Measurements from ENCODE around the gene AFAP1.
A peak's percentile ranks its signal among the peaks of the same experiment; 100 is the strongest.

AFAP1 gene

GRCh38 chr4:7860600-7861163, 79.0 kb downstream of the AFAP1 start:
- Histone ChIP-seq H3K36me3 (ENCODE audit: control insufficient read depth, insufficient read depth, low read length) (no peaks in the 10 kb centered on the region), H3K4me3 (ENCODE audit: low read length) (no peak overlapping the region), H3K9ac (ENCODE audit: low read length) (no peak overlapping the region), H3K27me3 (ENCODE audit: control insufficient read depth, insufficient read depth, low read length) (no peaks in the 10 kb centered on the region), H3K27ac (ENCODE audit: low read depth, low read length) (no peak overlapping the region), H3K4me1 (ENCODE audit: control insufficient read depth, insufficient read depth, low read length) (peaks cover 31% of the 10 kb centered on the region)

DNA sequence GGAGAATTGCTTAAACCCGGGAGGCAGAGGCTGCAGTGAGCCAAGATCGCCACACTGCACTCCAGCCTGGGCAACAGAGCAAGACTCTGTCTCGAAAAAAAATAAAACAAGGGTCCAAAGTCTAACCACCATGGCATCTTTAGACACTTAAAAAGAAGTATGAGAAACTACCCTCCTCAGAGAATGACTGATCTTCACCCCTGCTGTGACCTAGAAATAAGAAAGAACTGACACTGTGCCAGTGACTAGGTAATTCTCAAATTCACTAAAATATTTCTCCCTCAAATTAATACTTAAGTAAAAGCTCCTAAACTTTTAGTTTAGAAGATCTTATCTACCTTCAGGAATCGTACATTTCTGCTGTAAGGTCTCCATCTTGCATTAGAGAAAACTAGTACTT, 80.3 kb downstream of the AFAP1 start:
- H3K27ac ChIP-seq (ENCODE audit: low read depth, low read length), result no peak overlapping the region
- no peaks in the 10 kb centered on the region for H3K27me3 ChIP-seq (ENCODE audit: control insufficient read depth, insufficient read depth, low read length)
- no peak overlapping the region for H3K9ac ChIP-seq (ENCODE audit: low read length)
- no peak overlapping the region for H3K4me3 ChIP-seq (ENCODE audit: low read length)
- H3K36me3 ChIP-seq (ENCODE audit: control insufficient read depth, insufficient read depth, low read length), result peaks cover 8% of the 10 kb centered on the region
- H3K4me1 ChIP-seq (ENCODE audit: control insufficient read depth, insufficient read depth, low read length), result peaks cover 31% of the 10 kb centered on the region

DNA sequence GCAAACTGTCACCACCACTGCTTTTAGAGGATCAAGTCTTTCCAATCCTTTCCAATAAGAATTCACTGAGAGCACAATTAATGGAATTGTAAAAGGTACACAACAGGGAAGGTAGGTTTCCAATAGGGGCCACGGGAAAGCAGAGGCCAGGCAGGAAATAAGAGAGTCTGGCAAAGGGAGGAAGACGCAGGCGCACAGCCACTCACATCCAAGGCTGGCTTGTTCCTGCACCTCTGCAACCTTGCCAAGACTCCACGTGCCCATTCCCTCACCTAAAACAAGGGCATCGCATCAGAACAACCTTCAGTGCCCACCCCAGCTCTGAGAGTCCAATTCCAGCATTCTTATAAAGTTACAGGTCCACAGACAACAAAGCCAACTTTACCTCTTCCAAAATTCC, 81.2 kb downstream of the AFAP1 start:
- peaks cover 31% of the 10 kb centered on the region for H3K4me1 ChIP-seq (ENCODE audit: control insufficient read depth, insufficient read depth, low read length)
- H3K4me3 ChIP-seq (ENCODE audit: low read length), result no peak overlapping the region
- H3K36me3 ChIP-seq (ENCODE audit: control insufficient read depth, insufficient read depth, low read length), result peaks cover 8% of the 10 kb centered on the region
- H3K27me3 ChIP-seq (ENCODE audit: control insufficient read depth, insufficient read depth, low read length), result no peaks in the 10 kb centered on the region
- H3K27ac ChIP-seq (ENCODE audit: low read depth, low read length), result no peak overlapping the region
- H3K9ac ChIP-seq (ENCODE audit: low read length), result no peak overlapping the region

DNA sequence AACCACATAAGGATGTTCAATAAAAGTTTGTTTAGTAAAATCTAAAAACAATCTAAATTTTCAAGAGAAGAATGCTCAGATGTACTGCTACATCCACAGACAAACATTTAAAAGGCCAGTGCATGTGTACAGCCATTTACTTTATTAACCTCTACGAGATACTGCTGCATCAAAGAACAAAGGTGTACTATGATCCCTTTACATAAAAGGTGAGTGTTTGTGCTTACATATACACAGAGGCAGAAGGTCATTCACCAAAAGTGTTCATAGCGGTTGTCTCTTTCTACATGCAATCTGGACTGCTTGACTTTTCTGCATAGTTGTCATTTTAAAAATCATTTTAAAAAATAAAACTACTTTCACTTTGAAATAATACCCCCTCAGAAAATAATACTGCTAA, 81.7 kb downstream of the AFAP1 start:
- peak overlapping the region; percentile 5 for H3K27ac ChIP-seq (ENCODE audit: low read depth, low read length)
- H3K9ac ChIP-seq (ENCODE audit: low read length), result no peak overlapping the region
- peaks cover 8% of the 10 kb centered on the region for H3K36me3 ChIP-seq (ENCODE audit: control insufficient read depth, insufficient read depth, low read length)
- H3K4me1 ChIP-seq (ENCODE audit: control insufficient read depth, insufficient read depth, low read length), result peaks cover 31% of the 10 kb centered on the region
- no peaks in the 10 kb centered on the region for H3K27me3 ChIP-seq (ENCODE audit: control insufficient read depth, insufficient read depth, low read length)
- no peak overlapping the region for H3K4me3 ChIP-seq (ENCODE audit: low read length)

DNA sequence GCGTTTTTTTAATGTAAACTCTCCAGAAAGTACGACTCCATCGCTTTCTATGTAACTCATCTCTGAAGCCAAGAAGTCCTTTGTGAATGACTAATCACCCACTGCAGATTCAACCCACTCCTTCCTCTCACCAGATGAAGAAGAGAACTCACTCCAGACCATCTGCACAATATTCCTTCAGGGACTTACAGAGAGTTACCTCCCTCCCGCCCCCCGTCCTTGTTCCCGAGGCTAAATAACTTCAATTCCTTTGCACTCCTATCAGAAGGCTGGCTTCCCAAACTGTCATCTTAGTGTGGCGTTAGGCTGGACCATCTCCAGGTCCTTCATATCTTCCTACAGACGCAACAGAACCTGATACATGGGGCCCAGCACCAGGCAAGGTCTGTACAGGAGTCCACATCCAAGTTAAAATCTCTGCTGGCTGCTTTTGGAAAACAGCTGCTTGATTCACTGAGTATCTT, 82.4 kb downstream of the AFAP1 start:
- H3K9ac ChIP-seq (ENCODE audit: low read length), result no peak overlapping the region
- H3K36me3 ChIP-seq (ENCODE audit: control insufficient read depth, insufficient read depth, low read length), result peaks cover 8% of the 10 kb centered on the region
- H3K27me3 ChIP-seq (ENCODE audit: control insufficient read depth, insufficient read depth, low read length), result no peaks in the 10 kb centered on the region
- H3K4me1 ChIP-seq (ENCODE audit: control insufficient read depth, insufficient read depth, low read length), result peaks cover 35% of the 10 kb centered on the region
- no peak overlapping the region for H3K4me3 ChIP-seq (ENCODE audit: low read length)
- H3K27ac ChIP-seq (ENCODE audit: low read depth, low read length), result peak overlapping the region; percentile 57

DNA sequence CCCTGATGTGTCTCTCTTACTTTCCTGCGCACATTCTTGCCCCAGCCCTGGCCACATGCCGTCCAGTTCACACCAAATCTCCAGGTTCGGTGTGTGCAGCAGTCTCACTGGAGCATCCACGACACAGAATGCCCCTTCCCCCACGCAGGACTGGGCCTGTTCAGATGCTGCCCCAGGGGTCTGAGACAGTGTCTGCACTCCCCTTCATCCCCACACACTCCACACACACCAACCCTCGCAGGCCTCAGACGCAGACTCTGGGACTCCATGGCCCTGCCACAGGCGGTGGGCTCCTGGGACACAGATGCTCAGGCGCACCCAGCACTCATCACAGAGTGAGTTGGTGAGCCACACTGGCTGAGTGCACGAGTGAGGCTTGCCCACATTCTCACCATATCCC, 83.9 kb downstream of the AFAP1 start:
- Histone ChIP-seq H3K27me3 (ENCODE audit: control insufficient read depth, insufficient read depth, low read length) (no peaks in the 10 kb centered on the region), H3K9ac (ENCODE audit: low read length) (no peak overlapping the region), H3K4me1 (ENCODE audit: control insufficient read depth, insufficient read depth, low read length) (peaks cover 28% of the 10 kb centered on the region), H3K27ac (ENCODE audit: low read depth, low read length) (peak overlapping the region; percentile 2), H3K4me3 (ENCODE audit: low read length) (no peak overlapping the region), H3K36me3 (ENCODE audit: control insufficient read depth, insufficient read depth, low read length) (peaks cover 12% of the 10 kb centered on the region)

DNA sequence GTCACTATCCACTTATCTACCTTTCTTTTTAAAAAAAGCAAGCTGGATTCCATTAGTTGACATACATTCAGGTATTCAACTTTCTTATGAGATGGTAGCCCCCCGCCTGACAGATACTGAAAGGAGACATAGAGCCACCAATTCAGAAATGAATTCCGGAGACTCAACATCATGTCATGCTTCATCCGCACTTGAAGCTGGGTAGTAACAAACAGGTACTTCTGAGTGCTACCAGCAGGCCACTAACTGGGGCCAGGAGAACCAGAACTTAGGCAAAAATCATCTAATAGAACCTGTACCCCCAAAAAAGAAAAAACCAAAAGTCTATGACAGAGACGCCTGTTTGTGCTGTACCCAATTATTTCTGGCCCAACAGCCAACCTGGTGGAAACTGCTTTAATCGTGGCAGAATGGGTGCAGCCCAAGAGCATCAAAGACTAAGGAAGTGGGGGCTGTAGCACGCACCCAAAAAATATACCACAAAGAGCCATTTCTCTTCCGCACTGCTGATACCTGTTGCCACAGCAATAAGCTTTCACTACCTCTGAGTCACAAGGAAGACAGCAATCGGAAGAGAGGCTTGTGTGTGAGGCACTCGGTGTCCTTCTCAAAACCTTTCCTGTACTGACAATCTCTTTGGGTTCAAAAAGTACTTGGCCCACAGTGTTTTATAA, 84.8 kb downstream of the AFAP1 start:
- Histone ChIP-seq H3K4me1 (ENCODE audit: control insufficient read depth, insufficient read depth, low read length) (peaks cover 25% of the 10 kb centered on the region), H3K27ac (ENCODE audit: low read depth, low read length) (no peak overlapping the region), H3K9ac (ENCODE audit: low read length) (no peak overlapping the region), H3K4me3 (ENCODE audit: low read length) (no peak overlapping the region), H3K36me3 (ENCODE audit: control insufficient read depth, insufficient read depth, low read length) (peaks cover 12% of the 10 kb centered on the region), H3K27me3 (ENCODE audit: control insufficient read depth, insufficient read depth, low read length) (no peaks in the 10 kb centered on the region)

DNA sequence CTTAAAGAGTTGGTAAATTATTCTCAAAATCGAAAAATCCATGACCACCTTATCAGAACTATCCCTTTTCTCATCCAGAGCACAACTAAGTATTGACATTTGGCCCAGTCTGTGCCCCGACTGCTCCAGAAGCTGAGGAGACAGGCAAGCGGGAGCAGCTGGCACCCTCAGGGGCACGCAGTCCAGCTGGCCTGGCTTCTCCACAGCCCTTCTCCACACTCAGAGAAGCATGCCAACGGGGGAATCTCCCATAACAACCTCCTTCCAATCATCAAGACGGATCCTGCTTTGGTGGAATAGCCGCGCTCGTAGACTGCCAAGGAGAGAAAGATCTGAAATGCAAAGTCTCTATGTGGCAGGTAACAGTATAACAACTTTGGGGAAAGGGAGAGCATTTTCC, 85.4 kb downstream of the AFAP1 start:
- no peaks in the 10 kb centered on the region for H3K27me3 ChIP-seq (ENCODE audit: control insufficient read depth, insufficient read depth, low read length)
- H3K36me3 ChIP-seq (ENCODE audit: control insufficient read depth, insufficient read depth, low read length), result peaks cover 12% of the 10 kb centered on the region
- H3K27ac ChIP-seq (ENCODE audit: low read depth, low read length), result no peak overlapping the region
- H3K4me3 ChIP-seq (ENCODE audit: low read length), result no peak overlapping the region
- no peak overlapping the region for H3K9ac ChIP-seq (ENCODE audit: low read length)
- H3K4me1 ChIP-seq (ENCODE audit: control insufficient read depth, insufficient read depth, low read length), result peaks cover 25% of the 10 kb centered on the region

DNA sequence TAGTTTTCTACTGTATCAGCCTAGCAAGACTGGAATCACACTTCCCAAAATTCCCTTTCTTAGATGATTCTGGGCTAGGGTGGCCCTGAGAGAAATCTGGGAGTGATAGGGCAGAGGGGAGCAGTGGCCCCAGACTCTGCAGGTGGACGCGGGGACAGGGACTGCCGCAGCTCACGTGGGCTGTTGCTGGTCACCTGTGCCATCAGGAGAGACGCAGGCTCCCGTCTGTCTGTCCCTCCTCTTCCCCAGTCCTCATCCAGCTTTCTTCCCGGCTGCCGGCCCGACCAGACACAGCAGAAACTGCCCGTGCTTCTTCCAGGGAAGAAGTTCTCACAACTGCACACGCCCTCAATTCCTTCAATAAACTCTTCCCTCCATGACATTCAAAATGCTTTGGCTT, 86.4 kb downstream of the AFAP1 start:
- Histone ChIP-seq H3K27ac (ENCODE audit: low read depth, low read length) (no peak overlapping the region), H3K4me1 (ENCODE audit: control insufficient read depth, insufficient read depth, low read length) (peaks cover 20% of the 10 kb centered on the region), H3K27me3 (ENCODE audit: control insufficient read depth, insufficient read depth, low read length) (no peaks in the 10 kb centered on the region), H3K9ac (ENCODE audit: low read length) (no peak overlapping the region), H3K36me3 (ENCODE audit: control insufficient read depth, insufficient read depth, low read length) (peaks cover 12% of the 10 kb centered on the region), H3K4me3 (ENCODE audit: low read length) (no peak overlapping the region)

DNA sequence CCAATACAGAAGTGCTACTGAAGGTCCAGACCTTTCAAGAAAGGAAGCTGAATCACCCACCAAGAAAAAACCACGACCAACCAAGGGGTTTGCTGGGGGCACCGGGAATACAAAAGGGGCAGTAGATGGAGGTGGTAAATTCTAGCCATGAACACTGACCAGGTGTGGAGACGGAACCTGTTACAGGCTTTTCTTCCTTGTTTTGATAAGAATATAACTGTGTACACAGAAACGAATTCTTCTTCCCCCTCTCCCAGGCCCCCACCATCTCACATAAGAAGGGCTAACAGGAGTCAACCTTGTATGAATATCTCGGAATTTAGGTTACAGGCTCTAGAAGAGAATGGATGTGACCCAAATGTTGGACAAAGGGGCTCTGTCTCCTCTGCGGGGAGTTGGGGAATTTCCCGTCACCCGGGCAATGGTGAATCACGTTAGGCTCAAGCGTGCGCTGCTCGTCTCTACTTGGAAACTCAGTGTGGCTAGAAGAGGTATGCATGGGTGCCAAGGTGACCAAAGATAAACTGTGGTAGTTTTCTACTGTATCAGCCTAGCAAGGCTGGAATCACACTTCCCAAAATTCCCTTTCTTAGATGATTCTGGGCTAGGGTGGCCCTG, 87.0 kb downstream of the AFAP1 start:
- Histone ChIP-seq H3K4me3 (ENCODE audit: low read length) (no peak overlapping the region), H3K36me3 (ENCODE audit: control insufficient read depth, insufficient read depth, low read length) (peaks cover 12% of the 10 kb centered on the region), H3K27ac (ENCODE audit: low read depth, low read length) (peak overlapping the region; percentile 7), H3K4me1 (ENCODE audit: control insufficient read depth, insufficient read depth, low read length) (peaks cover 15% of the 10 kb centered on the region), H3K27me3 (ENCODE audit: control insufficient read depth, insufficient read depth, low read length) (no peaks in the 10 kb centered on the region), H3K9ac (ENCODE audit: low read length) (no peak overlapping the region)

- no peak overlapping the region for H3K27ac ChIP-seq (ENCODE audit: low read depth, low read length)
- no peaks in the 10 kb centered on the region for H3K27me3 ChIP-seq (ENCODE audit: control insufficient read depth, insufficient read depth, low read length)
- H3K4me1 ChIP-seq (ENCODE audit: control insufficient read depth, insufficient read depth, low read length), result peaks cover 4% of the 10 kb centered on the region
- H3K9ac ChIP-seq (ENCODE audit: low read length), result no peak overlapping the region
- no peak overlapping the region for H3K4me3 ChIP-seq (ENCODE audit: low read length)
- peaks cover 12% of the 10 kb centered on the region for H3K36me3 ChIP-seq (ENCODE audit: control insufficient read depth, insufficient read depth, low read length)
Measured at GRCh38 chr4:7850489-7850888, 89.2 kb downstream of the AFAP1 start.

DNA sequence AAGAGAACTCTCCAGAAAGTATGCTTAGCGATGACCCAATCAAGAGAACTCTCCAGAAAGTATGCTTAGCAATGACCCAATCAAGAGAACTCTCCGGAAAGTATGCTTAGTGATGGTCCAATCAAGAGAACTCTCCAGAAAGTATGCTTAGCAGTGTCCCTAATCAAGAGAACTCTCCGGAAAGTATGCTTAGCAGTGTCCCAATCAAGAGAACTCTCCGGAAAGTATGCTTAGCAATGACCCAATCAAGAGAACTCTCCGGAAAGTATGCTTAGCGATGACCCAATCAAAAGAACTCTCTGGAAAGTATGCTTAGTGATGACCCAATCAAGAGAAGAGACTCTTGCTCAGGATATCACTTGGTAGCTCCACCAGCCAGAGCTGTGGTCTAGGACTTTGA, 92.5 kb downstream of the AFAP1 start:
- Histone ChIP-seq H3K27ac (ENCODE audit: low read depth, low read length) (no peak overlapping the region), H3K4me1 (ENCODE audit: control insufficient read depth, insufficient read depth, low read length) (peaks cover 23% of the 10 kb centered on the region), H3K36me3 (ENCODE audit: control insufficient read depth, insufficient read depth, low read length) (peaks cover 4% of the 10 kb centered on the region), H3K4me3 (ENCODE audit: low read length) (no peak overlapping the region), H3K9ac (ENCODE audit: low read length) (no peak overlapping the region), H3K27me3 (ENCODE audit: control insufficient read depth, insufficient read depth, low read length) (no peaks in the 10 kb centered on the region)
